HG02759 (cell line): Measurements from ENCODE around the gene DISC1.
"Not testable (repeated sequence)": the region's sequence is repeated elsewhere in the genome, so short reads cannot be mapped to it uniquely, and the experiment has no call there.

Experiments used
- ATAC-seq: cut with Tn5 transposase; IDR thresholded peaks from one replicate; pipeline ENCODE4 v1.9.1; 2021; ENCODE audit warnings: mild to moderate bottlenecking, moderate library complexity; ENCODE audit not compliant: unreplicated experiment

Gene DISC1

DNA sequence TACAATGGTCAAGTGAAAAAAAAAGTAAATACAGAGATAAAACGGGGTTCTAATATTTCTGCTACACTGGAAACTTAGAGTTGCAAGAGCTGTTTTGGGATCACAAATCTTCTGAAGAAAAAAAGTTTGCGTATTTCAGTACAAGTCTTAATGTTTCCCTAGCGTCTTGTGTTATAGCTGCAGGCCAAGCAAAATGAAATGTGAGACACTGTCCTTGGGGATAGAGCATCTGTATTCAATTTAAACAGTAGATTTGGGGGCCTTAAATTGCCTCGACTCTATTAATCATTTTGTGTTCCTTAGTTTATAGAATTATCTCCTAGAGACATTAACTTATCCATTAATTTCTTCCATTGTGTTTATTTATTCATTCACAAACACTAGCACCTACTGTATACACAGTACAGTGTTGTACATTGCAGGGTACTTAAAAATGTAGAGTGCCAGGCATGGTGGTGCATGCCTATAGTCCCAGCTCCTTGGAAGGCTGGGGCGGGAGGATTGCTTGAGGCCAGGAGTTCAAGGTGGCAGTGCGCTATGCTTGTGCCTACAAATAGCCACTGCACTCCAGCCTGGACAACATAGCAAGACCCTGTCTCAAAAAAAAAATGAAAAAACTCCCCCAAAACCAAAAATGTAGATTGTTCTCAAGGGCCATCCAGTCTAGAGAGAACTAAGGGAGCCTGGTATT is 7.9 kb downstream of the DISC1 start:
- no peak for ATAC-seq

DNA sequence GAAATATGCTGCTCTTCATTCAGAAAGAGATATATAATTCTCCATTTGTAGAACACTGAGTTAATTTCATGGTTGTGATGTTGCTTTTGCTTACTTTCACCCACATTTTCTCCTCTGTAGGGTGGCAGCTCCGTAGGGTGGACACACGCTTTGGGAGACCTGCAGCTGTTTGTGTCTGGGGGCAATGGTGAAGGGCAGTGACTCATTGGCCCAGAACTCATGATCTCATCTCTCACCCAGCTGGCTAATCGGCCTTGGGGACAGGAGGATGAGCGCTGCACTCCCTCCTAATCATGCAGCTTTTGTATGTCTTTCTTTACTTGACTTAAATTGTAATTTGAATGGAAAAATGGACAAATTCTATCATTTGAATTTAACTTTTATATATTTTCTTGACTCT is 9.6 kb downstream of the DISC1 start:
- no peak for ATAC-seq

DNA sequence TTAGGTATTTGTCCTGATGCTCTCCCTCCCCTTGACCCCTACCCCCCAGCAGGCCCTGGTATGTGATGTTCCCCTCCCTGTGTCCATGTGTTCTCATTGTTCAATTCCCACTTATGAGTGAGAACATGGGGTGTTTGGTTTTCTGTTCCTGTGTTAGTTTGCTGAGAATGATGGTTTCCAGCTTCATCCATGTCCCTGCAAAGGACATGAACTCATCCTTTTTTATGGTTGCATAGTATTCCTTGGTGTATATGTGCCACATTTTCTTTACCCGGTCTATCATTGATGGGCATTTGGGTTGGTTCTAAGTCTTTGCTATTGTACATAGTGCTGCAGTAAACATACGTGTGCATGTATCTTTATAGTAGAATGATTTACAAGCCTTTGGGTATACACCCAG is 10.3 kb downstream of the DISC1 start:
- not testable (repeated sequence) for ATAC-seq

DNA sequence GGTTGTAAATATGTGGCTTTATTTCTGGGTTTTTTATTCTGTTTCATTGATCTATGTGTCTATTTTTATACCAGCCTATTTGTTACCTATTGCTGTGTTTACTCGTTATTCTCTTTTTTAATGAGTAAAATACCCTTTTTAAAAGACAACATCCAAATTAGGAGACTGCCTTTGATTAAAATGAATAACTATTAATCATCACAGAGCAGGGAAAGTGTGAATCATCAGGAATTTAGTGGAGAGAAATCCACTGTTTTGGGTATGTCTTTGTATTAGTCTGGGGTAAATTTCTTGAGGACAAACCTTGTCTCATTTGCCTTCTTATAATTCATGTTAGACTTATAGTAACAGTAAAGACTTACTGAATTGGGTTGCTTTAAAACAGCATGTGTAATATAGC is 12.1 kb downstream of the DISC1 start:
- ATAC-seq: no peak

DNA sequence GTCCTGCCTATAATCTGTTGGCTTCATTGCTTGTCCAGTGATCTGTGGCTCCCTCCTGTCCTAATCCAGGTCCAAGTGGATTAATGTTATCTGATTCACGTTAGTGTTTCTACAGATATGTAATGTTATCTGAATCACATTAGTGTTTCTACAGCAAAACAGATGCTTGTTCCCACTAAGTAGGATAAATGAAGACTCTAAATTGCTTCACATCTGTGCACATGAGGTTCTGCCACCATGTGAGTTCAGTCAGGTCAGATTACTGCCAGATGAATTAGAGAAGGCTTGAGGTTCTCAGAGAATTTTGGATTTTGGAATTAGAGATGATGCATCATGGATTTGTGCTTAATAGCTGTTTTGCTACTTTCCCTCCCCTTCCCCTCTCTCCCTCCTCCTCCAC is 13.2 kb downstream of the DISC1 start:
- ATAC-seq: no peak

DNA sequence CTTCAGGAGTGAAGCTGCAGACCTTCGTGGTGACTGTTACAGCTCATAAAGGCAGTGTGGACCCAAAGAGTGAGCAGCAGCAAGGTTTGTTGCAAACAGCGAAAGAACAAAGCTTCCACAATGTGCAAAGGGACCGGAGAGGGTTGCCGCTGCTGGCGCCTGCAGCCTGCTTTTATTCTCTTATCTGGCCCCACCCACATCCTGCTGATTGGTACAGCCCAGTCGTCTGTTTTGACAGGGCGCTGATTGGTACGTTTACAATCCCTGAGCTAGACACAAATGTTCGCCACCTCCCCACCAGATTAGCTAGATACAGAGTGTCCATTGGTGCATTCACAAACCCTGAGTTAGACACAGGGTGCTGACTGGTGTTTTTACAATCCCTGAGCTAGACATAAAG is 14.9 kb downstream of the DISC1 start:
- ATAC-seq: not testable (repeated sequence)

DNA sequence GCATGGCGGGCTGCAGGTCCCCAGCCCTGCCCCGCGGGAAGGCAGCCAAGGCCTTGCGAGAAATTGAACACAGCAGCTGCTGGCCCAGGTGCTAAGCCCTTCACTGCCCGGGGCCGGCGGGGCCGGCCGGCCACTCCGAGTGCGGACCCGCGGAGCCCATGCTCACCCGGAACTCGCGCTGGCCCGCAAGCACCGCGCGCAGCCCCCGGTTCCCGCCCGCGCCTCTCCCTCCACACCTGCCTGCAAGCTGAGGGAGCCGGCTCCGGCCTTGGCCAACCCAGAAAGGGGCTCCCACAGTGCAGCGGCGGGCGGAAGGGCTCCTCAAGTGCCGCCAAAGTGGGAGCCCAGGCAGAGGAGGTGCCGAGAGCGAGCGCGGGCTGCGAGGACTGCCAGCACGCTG is 15.5 kb downstream of the DISC1 start:
- not testable (repeated sequence) for ATAC-seq

DNA sequence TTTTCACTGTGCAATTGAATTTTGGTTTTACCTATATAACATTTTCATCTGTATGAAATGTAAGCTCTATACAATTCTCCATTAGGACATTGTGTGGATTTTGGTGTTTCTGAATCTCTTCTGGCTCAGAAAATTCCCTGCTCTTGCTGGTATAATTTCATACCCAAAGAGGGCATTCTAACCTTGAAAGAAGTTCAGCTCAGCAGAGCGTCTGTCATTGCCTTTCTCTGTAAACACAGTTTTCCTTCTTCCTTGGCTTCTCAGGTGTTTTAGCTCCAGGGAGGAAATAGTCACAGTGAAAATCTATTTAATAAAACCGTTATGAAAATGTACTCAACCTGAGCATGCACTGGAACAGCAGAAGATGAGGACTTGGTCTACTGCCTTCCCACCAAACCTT is 16.0 kb downstream of the DISC1 start:
- no peak for ATAC-seq

DNA sequence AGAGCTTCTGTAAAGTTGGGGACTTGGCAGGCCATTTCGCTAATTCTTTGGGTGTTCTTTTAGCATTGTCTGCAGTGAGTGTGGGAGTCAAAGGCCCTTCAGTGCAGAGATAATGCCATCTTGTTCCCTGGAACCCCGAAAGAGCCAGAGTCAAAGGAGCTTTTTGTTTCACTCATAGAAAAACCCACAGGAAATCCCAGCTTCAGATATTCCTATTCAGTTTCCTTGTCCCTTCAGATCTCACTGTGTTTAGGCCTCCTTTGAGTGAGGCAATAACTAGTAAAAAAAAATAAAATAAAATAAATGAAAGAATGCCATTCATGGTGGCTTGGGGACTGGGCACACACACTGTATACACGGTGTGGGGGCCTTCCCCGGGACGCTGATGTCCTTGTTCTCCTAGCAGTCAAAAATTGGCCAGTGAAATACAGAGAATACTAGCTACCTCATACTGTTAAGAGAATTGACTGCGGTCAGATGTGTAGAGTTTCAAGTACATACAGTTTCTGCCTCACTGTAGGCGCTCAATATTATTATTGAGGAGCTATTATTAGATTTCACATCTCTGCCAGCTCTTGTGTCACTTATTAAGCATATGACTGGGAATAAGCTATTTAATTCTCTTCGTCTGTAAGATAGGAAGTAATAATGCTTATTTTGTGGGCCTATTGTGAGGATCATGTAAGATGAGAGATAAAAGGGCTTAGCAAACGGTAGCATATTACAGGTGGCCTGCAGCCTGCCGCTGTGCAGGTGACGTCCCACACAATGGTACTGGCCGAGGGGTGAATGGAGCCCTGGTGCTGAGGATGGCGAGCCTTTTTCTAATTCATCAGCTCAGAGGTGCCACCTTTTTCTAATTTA is 16.7 kb downstream of the DISC1 start:
- no peak for ATAC-seq

DNA sequence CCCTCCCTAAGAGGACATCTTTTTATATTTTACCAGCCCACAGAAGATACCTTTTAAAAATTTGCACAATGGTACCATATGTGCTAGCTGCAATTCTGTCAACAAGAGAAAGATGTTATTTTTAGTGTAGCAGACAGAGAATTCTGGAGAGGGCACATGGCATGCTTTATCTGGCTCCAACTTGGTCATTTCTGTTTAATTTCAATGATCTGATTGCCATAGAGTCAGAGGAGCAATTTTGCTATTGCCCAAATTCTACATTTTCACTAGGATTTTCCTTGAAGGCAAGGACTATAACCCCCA is 17.3 kb downstream of the DISC1 start:
- ATAC-seq: no peak

DNA sequence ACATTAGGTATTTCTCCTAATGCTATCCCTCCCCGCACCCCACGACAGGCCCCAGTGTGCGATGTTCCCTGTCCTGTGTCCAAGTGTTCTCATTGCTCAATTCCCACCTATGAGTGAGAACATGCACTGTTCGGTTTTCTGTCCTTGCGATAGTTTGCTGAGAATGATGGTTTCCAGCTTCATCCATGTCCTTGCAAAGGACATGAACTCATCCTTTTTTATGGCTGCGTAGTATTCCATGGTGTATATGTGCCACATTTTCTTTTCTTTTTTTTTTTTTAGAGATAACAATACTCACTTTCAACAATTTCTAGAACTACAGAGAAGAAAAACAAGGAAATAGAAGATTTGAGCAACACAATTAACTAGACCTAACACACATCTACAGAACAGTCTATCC is 19.0 kb downstream of the DISC1 start:
- not testable (repeated sequence) for ATAC-seq

DNA sequence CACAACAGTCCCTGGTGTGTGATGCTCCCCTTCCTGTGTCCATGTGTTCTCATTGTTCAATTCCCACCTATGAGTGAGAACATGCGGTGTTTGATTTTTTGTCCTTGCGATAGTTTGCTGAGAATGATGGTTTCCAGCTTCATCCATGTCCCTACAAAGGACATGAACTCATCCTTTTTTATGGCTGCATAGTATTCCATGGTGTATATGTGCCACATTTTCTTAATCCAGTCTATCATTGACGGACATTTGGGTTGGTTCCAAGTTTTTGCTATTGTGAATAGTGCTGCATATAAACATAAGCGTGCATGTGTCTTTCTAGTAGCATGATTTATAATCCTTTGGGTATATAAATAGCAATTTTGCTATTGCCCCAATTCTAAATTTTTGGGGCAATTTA is 19.6 kb downstream of the DISC1 start:
- not testable (repeated sequence) for ATAC-seq

DNA sequence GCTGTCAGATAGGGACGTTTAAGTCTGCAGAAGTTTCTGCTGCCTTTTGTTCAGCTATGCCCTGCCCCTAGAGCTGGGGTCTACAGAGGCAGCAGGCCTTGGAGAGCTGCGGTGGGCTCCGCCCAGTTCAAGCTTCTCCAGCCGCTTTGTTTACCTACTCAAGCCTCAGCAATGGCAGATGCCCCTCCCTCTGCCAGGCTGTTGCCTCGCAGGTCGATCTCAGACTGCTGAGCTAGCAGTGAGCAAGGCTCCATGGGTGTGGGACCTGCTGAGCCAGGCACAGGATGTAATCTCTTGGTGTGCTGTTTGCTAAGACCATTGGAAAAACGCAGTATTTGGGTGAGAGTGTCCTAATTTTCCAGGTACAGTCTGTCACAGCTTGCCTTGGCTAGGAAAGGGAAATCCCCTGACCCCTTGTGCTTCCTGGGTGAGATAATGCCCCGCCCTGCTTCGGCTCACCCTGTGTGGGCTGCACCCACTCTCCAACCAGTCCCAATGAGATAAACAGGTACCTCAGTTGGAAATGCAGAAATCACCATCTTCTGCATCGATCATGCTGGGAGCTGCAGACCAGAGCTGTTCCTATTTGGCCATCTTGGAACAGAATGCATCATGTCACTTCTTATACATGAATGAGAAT is 25.2 kb downstream of the DISC1 start:
- ATAC-seq: not testable (repeated sequence)

DNA sequence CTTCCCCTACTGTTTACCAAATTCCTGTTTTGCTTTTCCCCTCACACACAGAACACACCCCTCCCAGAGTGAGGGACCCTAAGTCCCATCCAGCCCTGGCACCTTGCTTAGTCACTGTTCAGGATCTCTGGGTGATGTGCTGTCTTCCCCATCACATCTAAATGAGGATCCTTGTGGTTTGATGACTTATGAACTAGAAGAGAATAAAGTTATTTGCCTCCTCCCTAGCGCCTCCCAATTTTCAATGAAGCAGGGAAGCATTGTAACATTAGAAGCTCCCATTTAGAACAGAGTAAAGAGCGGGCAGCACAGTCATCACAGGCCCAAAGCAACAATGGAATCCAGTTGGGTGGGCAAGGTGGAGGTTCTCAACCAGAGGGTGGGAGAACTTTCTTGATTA is 27.0 kb downstream of the DISC1 start:
- no peak for ATAC-seq

DNA sequence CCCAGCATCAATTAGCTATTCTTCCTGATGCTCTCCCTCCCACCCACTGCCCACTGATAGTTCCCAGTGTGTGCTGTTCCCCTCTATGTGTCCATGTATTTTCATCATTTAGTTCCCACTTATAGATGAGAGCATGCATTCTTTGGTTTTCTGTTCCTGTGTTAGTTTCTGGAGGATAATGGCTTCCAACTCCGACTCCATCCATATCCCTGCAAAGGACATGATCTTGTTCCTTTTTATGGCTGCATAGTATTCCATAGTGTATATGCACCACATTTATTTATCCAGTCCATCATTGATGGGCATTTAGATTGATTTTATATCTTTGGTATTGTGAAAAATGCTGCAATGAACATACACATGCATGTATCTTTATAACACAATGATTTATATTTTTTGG is 30.2 kb downstream of the DISC1 start:
- ATAC-seq: no peak

DNA sequence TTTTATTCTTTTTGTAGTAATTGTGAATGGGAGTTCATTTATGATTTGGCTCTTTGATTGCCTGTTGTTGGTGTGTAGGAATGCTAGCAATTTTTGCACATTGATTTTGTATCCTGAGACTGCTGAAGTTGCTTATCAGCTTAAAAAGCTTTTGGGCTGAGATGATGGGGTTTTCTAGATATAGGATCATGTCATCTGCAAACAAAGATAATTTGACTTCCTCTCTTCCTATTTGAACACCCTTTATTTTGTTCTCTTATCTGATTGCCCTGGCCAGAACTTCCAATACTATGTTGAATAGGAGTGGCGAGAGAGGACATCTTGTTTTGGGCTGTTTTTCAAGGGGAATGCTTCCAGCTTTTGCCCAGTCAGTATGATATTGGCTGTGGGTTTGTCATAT is 31.6 kb downstream of the DISC1 start:
- ATAC-seq: not testable (repeated sequence)

DNA sequence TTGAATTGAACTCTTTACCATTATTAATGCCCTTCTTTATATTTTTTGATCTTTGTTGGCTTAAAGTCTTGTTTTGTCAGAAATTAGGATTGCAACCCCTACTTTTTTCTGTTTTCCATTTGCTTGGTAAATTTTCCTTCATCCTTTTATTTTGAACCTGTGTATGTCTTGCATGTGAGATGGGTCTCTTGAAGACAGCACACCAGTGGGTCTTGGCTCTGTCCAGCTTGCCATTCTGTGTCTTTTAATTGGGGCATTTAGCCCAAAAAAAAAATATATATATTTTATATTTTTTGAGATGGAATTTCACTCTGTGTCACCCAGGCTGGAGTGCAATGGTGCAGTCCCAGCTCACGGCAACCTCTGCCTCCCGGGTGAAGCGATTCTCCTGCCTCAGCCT is 33.6 kb downstream of the DISC1 start:
- no peak for ATAC-seq

DNA sequence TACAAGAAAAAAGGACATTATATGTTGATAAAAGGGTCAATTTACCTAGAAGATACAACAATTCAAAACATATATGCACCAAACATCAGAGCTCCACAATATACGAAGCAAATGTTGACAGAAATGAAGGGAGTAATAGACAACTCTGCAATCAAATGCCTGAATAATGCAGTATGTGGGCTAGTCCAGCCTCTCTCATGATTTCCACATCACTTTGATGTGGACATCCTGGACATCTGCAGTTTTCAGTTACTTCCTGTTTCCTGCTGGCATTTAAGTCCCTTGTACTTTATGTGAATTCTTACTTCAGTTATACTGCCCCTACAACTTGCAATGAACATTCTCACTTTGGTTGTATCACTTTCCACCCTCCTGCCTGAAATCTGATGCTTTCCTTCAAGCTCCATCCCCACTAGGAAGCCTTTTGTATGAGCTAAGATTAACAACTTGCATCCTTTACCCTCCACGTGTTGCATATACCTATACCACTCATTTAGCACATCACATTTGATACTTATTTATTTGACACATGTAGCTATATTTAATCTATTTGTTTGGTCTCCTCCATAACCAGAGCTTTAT is 36.7 kb downstream of the DISC1 start:
- no peak for ATAC-seq

DNA sequence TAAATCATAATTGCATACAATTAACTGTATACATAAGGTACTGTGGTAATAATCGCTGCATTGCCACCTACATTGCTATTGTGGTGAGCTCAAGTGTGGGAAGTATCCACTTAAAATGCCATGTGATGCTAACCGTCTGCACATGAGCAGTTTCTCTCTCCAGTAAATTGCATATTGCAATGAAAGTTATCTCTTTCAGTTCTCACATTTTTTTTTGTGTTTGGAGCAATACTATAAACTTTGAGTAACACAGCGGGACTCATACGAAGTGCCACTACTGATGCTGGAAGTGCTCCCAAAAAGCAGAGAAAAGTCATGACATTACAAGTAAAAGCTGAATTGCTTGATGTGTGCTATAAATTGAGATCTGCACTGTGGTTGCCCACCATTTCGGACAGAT is 38.5 kb downstream of the DISC1 start:
- no peak for ATAC-seq

DNA sequence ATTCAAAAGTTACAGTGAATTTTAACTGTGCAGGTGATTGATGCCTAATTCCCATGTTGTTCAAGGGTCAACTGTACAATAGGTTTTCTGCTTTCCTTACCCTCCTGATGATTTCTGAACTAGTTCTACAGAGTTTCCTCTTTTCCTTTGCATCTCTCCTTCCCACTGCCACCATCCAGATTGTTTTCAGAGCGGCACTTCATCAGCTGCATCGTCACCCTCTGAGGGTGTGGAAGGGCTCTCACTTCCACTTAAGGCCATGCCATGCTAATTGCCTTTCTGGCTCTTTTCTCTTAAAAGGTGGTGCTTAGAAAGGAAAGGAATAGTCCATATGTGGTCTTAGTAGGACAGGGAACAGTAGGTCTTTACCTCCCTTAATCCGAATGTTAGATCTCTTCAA is 39.1 kb downstream of the DISC1 start:
- no peak for ATAC-seq

DNA sequence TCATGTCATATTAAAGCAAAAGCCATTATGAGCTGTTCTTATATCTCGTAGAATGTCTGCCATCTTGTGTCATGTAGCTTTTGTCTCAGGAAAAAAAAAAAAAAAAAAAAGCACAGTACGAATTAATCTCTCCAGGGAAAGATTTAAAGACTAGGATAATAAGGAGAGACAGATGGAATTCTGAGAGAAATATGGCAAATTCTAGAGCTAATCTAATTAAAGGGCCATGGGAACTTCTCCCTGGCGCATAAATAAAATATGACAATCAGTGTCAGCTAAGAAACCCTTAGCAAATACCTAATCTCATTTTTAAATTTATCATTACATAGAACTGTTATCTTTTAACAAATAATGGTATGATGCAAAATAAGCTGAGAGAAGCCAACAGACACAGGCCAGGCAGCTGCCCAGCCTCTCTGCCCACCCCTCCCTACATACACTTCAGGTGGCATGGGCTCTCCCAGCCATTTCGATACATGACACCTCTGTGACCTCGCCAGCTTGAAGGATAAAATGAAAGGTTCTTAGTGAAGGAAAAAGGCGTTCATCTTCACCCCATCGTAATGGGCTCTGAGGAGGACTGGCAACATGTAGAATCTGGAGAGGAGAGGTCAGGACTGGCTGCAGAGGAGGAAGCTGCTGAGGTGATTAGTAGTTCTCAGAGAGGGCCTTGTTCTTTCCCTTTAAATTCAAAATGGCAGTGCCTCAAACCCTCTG is 39.8 kb downstream of the DISC1 start:
- ATAC-seq: no peak
